Pancreas (tissue), 10 donors: Measurements from ENCODE around the gene KIF4A. TPM values are rescaled to one million over a fixed set of nuclear protein-coding genes. Genes with fewer than 3 reads are reported as not detected.

Experiments used
- ATAC-seq, 4 donors: fragments of 200-7000 bp; cut with Tn5 transposase; one replicate each; pipeline versions ENCODE4 v1.8.0 to v1.9.1; 2020; ENCODE audit warnings: mild to moderate bottlenecking in 4 of 4, moderate library complexity in 4 of 4
- DNase-seq, 6 donors: peaks; one replicate each; pipeline ENCODE4 v3.0.0-alpha.2; 2020
- FAIRE-seq: peaks from 2 replicates; lab custom pipeline; 2012; peaks lifted over from hg19 to GRCh38; lab: Jason Lieb, UNC
- H3K27ac ChIP-seq, 4 donors: fragments of 200-600 bp; sonication (generic); 1 replicate in 3 of 4; 2 replicates in 1 of 4; pipeline versions ENCODE4 v1.5.0 to v1.8.0; 2020
- H3K27me3 ChIP-seq, 4 donors: fragments of 200-600 bp; one replicate each; pipeline ENCODE4 v1.8.0; 2021
- H3K36me3 ChIP-seq, 3 donors: fragments of 200-600 bp; sonication (generic) in 1 of 3; one replicate each; pipeline versions ENCODE4 v1.5.0 to v1.8.0; 2020 to 2021
- H3K4me1 ChIP-seq, 3 donors: fragments of 200-600 bp; one replicate each; pipeline ENCODE4 v1.8.0; 2021
- H3K4me3 ChIP-seq, 4 donors: fragments of 200-600 bp; sonication (generic) in 2 of 4; one replicate each; pipeline versions ENCODE4 v1.5.0 to v1.8.0; 2020 to 2021
- H3K9me3 ChIP-seq, 4 donors: fragments of 200-600 bp; one replicate each; pipeline ENCODE4 v1.8.0; 2021
- CTCF ChIP-seq, 4 donors: fragments of 200-600 bp; sonication (generic) in 3 of 4; IDR thresholded peaks; one replicate each; pipeline versions ENCODE4 v1.5.0 to v1.8.0; 2021; ENCODE audit warnings: antibody characterized with exemption in 4 of 4
- WGBS, 2 donors: extraction: QIAGEN DNeasy Blood & Tissue Kit; methylation state at CpG; one replicate each; pipeline ENCODE4 v1.1.7; 2013; 5-methylcytosine and 5-hydroxymethylcytosine counted together
- intact Hi-C, 3 donors: fragments of 100-400 bp; cut with DNase I; formaldehyde crosslinking; loops; one replicate each; pipeline versions ENCODE4 v1.11.1 to v1.14.2; 2022
- polyA plus RNA-seq, 2 donors: library from polyadenylated mRNA; stranded (reverse); fragments of 200-250 nt; gene quantifications; one replicate each; pipeline ENCODE4 v1.2.3, GENCODE V29; 2013
- total RNA-seq, 6 donors: library from RNA; stranded (reverse); fragmentation: NEBNext Ultra II Directional in 4 of 6; extraction: Animal tissue kit (Norgen Biotek cat#: 25700) in 4 of 6; gene quantifications; one replicate each; pipeline versions ENCODE4 v1.2.1 to v1.2.4, GENCODE V29; 2021 to 2023
- donor health status: healthy with polysubstance abuse.
- donor health status: DM: no; HTN: no; CAD: no; lungs with moderate emphysema.
- donor health status: DM: no; HTN: no; CAD: no.
- donor health status: control.
- donor health status: control.
- donor health status: Bipolar disorder and iron deficiency.
- donor health status: DM: yes; HTN: yes; CAD: no.
- donor health status: DM: no; HTN: no; CAD: no.
- donor health status: DM: no; HTN: no; CAD: no.
- donor health status: DM: yes; HTN: yes; CAD: no.

Gene KIF4A
- total and polyA plus RNA-seq, 8 donors, result 0.04 to 0.72 (median 0.12) TPM; not detected in 1

- intact Hi-C loops, result no loop called here
- no peaks in the 10 kb centered on the region for H3K9me3 ChIP-seq
- peak; percentile 39 to 82 (median 64) for DNase-seq
- FAIRE-seq, result no peak
- H3K4me1 ChIP-seq, result peaks cover 0 to 3% (median 0%) of the 10 kb centered on the region in 3 donors
- H3K36me3 ChIP-seq, result no peaks in the 10 kb centered on the region
- peak; percentile 39 to 53 (median 47) for TF ChIP-seq CTCF (IDR thresholded peaks at IDR 0.05)
- H3K4me3 ChIP-seq, result peak overlapping the region; percentile 20 to 56 (median 35)
- no peaks in the 10 kb centered on the region for H3K27me3 ChIP-seq
- peak; percentile 11 to 36 (median 32) for ATAC-seq
- WGBS, 2 donors, result 1 to 18% methylated on average over 39 of the region's 39 CpGs
- H3K27ac ChIP-seq, result peak overlapping the region in 2 of 4 donors; percentile 55 to 74
These were observed 162.3 kb downstream of the KIF4A start for GRCh38 chrX:70452143-70452733.

GRCh38 chrX:70453024-70453618 lies 163.2 kb downstream of the KIF4A start:
- intact Hi-C loops, result no loop called here
- FAIRE-seq, result no peak

DNA sequence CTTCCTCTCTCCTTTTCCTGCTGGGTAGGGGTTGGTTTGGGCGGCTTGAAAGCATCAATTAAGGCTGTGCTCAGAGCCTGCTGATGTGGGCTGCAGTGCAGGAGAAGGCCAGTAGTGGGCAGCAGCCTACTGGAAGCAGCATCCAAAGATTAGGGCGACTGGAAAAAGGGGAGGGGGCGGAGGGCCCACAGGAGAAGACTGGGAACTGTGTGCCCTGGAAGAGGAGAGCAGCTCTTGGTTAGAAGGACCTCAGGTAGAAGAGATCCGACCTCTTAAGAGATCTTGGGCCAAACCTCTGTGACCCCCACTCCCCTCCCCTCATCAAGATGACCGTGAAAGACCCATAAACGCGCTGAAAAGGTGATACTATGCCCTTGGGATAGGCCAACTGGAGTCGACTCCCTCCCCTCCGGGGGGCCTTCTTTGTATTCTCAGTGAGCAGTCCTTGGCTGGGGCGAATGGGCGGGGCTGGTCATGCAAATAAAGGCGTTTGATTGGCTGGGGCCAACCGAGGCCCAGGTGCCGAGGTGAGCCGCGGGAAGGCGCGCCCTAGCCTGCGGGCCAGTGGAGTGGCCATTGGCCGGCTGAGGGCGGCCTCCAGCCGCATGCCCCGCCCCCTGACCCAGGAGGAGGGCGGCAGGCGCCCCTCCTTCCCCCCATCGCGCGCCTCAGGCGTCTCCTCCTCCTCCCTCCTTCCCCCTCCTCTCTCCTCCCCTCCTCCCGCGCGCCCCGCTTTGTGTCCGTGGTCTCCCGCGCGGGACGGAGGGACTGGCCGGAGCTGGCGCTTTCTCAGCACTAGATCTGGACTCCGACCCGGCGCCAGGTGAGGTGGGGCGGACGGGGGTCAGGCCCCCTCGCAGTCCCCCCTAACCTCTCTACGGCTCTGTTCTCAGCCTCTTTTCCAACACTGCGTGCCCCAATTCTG lies 164.8 kb downstream of the KIF4A start:
- ATAC-seq, result peak; percentile 83 to 91 (median 87)
- DNase-seq, result peak; percentile 87 to 95 (median 92)
- Histone ChIP-seq H3K27ac (peak overlapping the region; percentile 75 to 93 (median 85)), H3K9me3 (no peaks in the 10 kb centered on the region), H3K4me1 (peaks cover 0 to 8% (median 0%) of the 10 kb centered on the region in 3 donors), H3K36me3 (no peaks in the 10 kb centered on the region), H3K4me3 (peak overlapping the region; percentile 35 to 48 (median 44)), H3K27me3 (no peaks in the 10 kb centered on the region)
- intact Hi-C loops, result no loop called here
- 3 to 23% methylated on average over 41 to 47 of the region's 48 CpGs for WGBS, 2 donors
- FAIRE-seq, result peak; percentile 5
- peak; percentile 70 to 84 (median 77) for TF ChIP-seq CTCF (IDR thresholded peaks at IDR 0.05)

More at GRCh38 chrX:70453024-70453618, 163.2 kb downstream of the KIF4A start:
- 32 to 49% methylated on average over 5 of the region's 5 CpGs for WGBS, 2 donors
- Histone ChIP-seq H3K36me3 (no peaks in the 10 kb centered on the region), H3K27me3 (no peaks in the 10 kb centered on the region), H3K4me3 (peak overlapping the region in 3 of 4 donors; percentile 25 to 56 (median 45)), H3K9me3 (no peaks in the 10 kb centered on the region), H3K27ac (peak overlapping the region in 2 of 4 donors; percentile 55 to 93), H3K4me1 (peaks cover 0 to 7% (median 0%) of the 10 kb centered on the region in 3 donors)
- ATAC-seq, result no peak
- TF ChIP-seq CTCF (IDR thresholded peaks at IDR 0.05), result no peak
- DNase-seq, result no peak

DNA sequence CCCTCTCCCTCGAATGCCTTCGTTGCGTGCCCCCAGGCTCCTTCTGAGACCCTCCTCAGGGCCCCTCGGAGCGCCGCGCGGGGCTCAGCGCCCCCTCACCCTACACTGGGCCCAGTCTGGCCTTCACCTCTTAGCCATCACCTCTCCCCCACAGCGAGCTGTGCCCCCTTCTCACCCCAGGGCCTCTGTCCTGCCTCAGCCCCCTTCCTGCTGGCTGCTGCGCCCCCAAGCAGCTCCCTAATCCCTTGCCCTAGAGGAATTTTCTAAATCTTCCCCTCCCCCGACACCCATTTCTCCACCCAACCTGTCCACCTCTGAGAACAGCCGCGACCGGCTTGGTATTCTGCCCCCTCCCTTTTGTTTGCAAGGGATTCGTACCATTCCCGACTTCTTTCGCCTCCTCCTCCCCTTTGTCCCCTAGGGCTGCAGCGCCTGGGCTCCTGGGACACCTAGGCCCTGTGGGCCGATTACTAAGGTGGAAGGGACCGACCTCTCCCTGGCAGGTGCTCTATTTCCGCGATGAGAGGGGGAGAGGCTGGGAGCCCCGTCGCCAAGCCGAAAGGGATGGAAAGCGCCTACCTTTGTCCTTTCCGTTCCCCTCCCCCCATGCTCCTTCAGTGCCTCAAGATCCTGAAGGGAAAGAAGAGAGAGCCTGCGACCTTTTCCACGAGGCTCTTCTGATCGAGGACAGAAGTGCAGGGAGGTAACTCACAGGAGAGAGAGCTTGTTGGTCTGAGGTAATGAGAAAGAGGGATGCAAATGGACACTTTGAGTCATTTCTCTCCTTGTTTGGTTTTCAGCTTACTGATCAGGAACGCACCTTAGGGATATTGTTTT lies 165.7 kb downstream of the KIF4A start:
- DNase-seq, result peak in 4 of 6 donors; percentile 28 to 59 (median 54)
- no peak for FAIRE-seq

More for the DNA sequence above, 165.7 kb downstream of the KIF4A start:
- H3K27me3 ChIP-seq, result no peaks in the 10 kb centered on the region
- WGBS, 2 donors, result 4 to 44% methylated on average over 32 of the region's 32 CpGs
- H3K9me3 ChIP-seq, result no peaks in the 10 kb centered on the region
- no peak for TF ChIP-seq CTCF (IDR thresholded peaks at IDR 0.05)
- peak; percentile 16 to 26 (median 16) for ATAC-seq
- H3K36me3 ChIP-seq, result no peaks in the 10 kb centered on the region
- peak overlapping the region; percentile 75 to 93 (median 85) for H3K27ac ChIP-seq
- intact Hi-C loops, result no loop called here
- H3K4me3 ChIP-seq, result peak overlapping the region; percentile 35 to 48 (median 44)
- peaks cover 0 to 8% (median 0%) of the 10 kb centered on the region in 3 donors for H3K4me1 ChIP-seq
